ENCODE data around the gene RASSF3.

- TF ChIP-seq POLR2AphosphoS5 (IDR thresholded peaks at IDR 0.05) (no peak), CTCF (IDR thresholded peaks at IDR 0.05) (no peak), EP300 (IDR thresholded peaks at IDR 0.05) (no peak), POLR2A (IDR thresholded peaks at IDR 0.05) (no peak)
Measured at GRCh38 chr12:64633011-64633939, 23.0 kb downstream of the RASSF3 start.
